ENCODE results near the gene METTL25B.

Gene METTL25B

DNA sequence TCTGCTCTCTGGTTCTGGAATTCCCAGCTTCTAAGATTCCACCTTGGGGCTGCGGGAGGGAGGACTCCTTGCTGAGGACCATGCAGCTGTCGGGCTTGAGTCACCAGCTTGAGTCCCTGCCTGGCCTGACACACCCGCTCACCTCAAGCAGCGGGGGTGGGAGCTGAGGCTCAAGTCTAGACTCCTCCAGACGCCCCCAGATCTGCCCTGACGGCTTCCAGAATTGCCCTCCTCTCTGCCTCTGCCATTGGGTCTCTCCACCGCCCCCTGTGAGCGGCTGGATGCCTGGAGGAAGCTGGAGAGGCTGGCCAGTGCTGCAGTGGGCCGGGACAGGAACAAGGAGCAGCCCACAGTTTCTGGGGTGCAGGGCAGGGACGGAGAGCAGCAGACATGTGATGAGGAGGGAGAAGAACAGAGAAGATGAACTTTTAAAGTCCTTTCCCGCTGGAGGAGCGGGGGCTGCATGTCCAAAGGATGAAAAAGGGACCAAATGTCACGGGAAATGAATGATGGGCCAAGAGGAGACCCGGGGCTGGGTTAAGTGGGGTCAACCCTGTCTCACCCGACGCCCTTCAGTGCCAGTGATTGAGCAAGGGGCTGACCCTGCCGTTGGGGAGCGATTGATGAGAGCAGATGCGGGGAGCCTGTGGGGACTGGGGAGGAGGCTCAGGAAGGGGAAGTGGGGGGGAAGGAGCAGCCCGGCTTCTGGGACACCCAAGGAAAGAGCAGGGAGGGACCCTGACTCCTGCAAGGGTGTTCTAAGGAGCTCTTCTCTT, 36.4 kb upstream of the METTL25B start:
- Histone ChIP-seq H3K4me1 (ENCODE audit: control insufficient read depth, insufficient read depth, low read length) (peaks cover 50% of the 10 kb centered on the region), H3K27ac (ENCODE audit: insufficient read depth, low read depth, low read length, poor library complexity, severe bottlenecking) (peak overlapping the region; percentile 91)

GRCh38 chr1:156692441-156692924, 35.8 kb upstream of the METTL25B start:
- Histone ChIP-seq H3K4me1 (ENCODE audit: control insufficient read depth, insufficient read depth, low read length) (peaks cover 55% of the 10 kb centered on the region), H3K27ac (ENCODE audit: insufficient read depth, low read depth, low read length, poor library complexity, severe bottlenecking) (peak overlapping the region; percentile 91), H3K36me3 (ENCODE audit: control insufficient read depth, insufficient read depth, low read length) (no peaks in the 10 kb centered on the region), H3K9me3 (ENCODE audit: control insufficient read depth, low read length) (no peaks in the 10 kb centered on the region), H3K4me3 (ENCODE audit: insufficient read depth, low read depth, low read length) (peak overlapping the region; percentile 13), H3K27me3 (ENCODE audit: control insufficient read depth, insufficient read depth, low read length, poor library complexity, severe bottlenecking) (no peaks in the 10 kb centered on the region)
- 3 to 4% methylated on average over 13 of the region's 13 CpGs for WGBS, 2 experiments

More for the DNA sequence above, 36.4 kb upstream of the METTL25B start:
- Histone ChIP-seq H3K9me3 (ENCODE audit: control insufficient read depth, low read length) (no peaks in the 10 kb centered on the region), H3K27me3 (ENCODE audit: control insufficient read depth, insufficient read depth, low read length, poor library complexity, severe bottlenecking) (no peaks in the 10 kb centered on the region), H3K4me3 (ENCODE audit: insufficient read depth, low read depth, low read length) (peak overlapping the region; percentile 0), H3K36me3 (ENCODE audit: control insufficient read depth, insufficient read depth, low read length) (no peaks in the 10 kb centered on the region)
- 8 to 9% methylated on average over 20 of the region's 20 CpGs for WGBS, 2 experiments

DNA sequence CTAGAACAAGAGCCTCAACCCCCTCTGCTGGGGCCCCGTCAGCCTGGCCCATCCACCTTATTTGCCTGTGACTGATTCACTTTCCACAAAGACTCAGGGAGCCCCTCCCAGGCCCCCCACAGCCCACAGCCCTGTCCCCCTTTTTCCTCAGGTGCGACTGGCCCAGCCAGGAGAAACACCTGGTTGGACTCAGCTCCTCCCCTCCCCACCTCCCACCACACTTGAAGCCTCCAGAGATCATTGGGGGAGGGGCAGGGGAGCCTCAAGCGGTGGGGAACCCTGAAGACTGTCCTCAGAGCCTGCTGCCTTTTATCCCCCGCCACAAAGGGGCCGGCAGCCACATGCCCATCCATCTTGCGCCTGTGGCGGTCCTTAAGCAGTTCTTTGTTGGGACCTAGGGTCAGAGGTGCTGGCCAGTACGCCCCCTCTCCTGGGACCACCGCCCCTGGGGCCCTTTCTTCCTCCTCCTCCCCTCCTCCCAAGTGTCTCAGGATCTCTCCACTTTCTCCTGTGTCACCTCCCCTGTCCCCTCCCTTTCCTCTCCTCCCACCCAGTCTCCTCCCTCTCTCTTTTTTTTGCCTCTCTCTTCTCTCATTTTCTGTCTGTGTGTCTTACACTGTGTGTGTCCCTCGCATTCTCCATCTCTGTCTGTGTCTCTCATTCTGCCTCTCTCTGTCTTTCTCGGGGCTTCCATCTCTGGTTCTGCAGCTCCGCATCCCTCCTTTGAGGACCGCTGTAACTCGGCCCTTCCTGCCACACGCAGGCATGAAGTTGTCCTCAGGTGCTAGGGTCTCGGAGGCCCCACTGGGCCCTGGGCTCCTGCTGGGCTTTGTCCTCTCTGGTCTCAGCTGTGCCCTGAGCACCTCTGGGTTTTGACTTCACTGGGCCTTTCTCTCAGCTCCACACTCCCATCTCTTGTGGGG, 35.1 kb upstream of the METTL25B start:
- WGBS, 2 experiments: 4 to 5% methylated on average over 15 to 16 of the region's 16 CpGs
- Histone ChIP-seq H3K27ac (ENCODE audit: insufficient read depth, low read depth, low read length, poor library complexity, severe bottlenecking) (peak overlapping the region; percentile 91), H3K4me3 (ENCODE audit: insufficient read depth, low read depth, low read length) (peak overlapping the region; percentile 13)

GRCh38 chr1:156693848-156694689, 34.2 kb upstream of the METTL25B start:
- WGBS, 2 experiments: 38 to 41% methylated on average over 12 of the region's 12 CpGs
- Histone ChIP-seq H3K4me1 (ENCODE audit: control insufficient read depth, insufficient read depth, low read length) (peaks cover 55% of the 10 kb centered on the region), H3K9me3 (ENCODE audit: control insufficient read depth, low read length) (no peaks in the 10 kb centered on the region), H3K4me3 (ENCODE audit: insufficient read depth, low read depth, low read length) (no peak overlapping the region), H3K27me3 (ENCODE audit: control insufficient read depth, insufficient read depth, low read length, poor library complexity, severe bottlenecking) (no peaks in the 10 kb centered on the region), H3K36me3 (ENCODE audit: control insufficient read depth, insufficient read depth, low read length) (peaks cover 7% of the 10 kb centered on the region), H3K27ac (ENCODE audit: insufficient read depth, low read depth, low read length, poor library complexity, severe bottlenecking) (peak overlapping the region; percentile 91)

More for the DNA sequence above, 35.1 kb upstream of the METTL25B start:
- H3K27me3 ChIP-seq (ENCODE audit: control insufficient read depth, insufficient read depth, low read length, poor library complexity, severe bottlenecking): no peaks in the 10 kb centered on the region
- H3K4me1 ChIP-seq (ENCODE audit: control insufficient read depth, insufficient read depth, low read length): peaks cover 55% of the 10 kb centered on the region
- H3K36me3 ChIP-seq (ENCODE audit: control insufficient read depth, insufficient read depth, low read length): peaks cover 3% of the 10 kb centered on the region
- H3K9me3 ChIP-seq (ENCODE audit: control insufficient read depth, low read length): no peaks in the 10 kb centered on the region

DNA sequence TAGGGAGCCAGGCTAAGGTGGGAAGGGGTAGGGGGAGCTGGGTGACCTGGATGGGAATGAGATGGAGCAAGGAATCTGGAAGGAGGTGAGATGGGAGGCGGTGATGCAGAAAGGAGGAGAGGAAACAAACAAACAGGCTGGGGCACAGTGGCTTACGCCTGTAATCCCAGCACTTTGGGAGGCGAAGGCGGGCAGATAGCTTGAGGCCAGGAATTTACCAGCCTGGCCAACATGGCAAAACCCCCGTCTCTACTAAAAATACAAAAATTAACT, 33.6 kb upstream of the METTL25B start:
- H3K4me1 ChIP-seq (ENCODE audit: control insufficient read depth, insufficient read depth, low read length): peaks cover 55% of the 10 kb centered on the region
- no peaks in the 10 kb centered on the region for H3K9me3 ChIP-seq (ENCODE audit: control insufficient read depth, low read length)
- no peak overlapping the region for H3K4me3 ChIP-seq (ENCODE audit: insufficient read depth, low read depth, low read length)
- 67 to 74% methylated on average over 5 of the region's 5 CpGs for WGBS, 2 experiments
- H3K36me3 ChIP-seq (ENCODE audit: control insufficient read depth, insufficient read depth, low read length): peaks cover 12% of the 10 kb centered on the region
- H3K27ac ChIP-seq (ENCODE audit: insufficient read depth, low read depth, low read length, poor library complexity, severe bottlenecking): no peak overlapping the region
- H3K27me3 ChIP-seq (ENCODE audit: control insufficient read depth, insufficient read depth, low read length, poor library complexity, severe bottlenecking): no peaks in the 10 kb centered on the region

- WGBS, 2 experiments: 92% methylated on average over 8 of the region's 8 CpGs
- Histone ChIP-seq H3K9me3 (ENCODE audit: control insufficient read depth, low read length) (no peaks in the 10 kb centered on the region), H3K27me3 (ENCODE audit: control insufficient read depth, insufficient read depth, low read length, poor library complexity, severe bottlenecking) (no peaks in the 10 kb centered on the region), H3K4me3 (ENCODE audit: insufficient read depth, low read depth, low read length) (no peak overlapping the region), H3K27ac (ENCODE audit: insufficient read depth, low read depth, low read length, poor library complexity, severe bottlenecking) (no peak overlapping the region), H3K4me1 (ENCODE audit: control insufficient read depth, insufficient read depth, low read length) (peaks cover 41% of the 10 kb centered on the region), H3K36me3 (ENCODE audit: control insufficient read depth, insufficient read depth, low read length) (peaks cover 20% of the 10 kb centered on the region)
Measured at GRCh38 chr1:156696755-156697154, 31.5 kb upstream of the METTL25B start.

DNA sequence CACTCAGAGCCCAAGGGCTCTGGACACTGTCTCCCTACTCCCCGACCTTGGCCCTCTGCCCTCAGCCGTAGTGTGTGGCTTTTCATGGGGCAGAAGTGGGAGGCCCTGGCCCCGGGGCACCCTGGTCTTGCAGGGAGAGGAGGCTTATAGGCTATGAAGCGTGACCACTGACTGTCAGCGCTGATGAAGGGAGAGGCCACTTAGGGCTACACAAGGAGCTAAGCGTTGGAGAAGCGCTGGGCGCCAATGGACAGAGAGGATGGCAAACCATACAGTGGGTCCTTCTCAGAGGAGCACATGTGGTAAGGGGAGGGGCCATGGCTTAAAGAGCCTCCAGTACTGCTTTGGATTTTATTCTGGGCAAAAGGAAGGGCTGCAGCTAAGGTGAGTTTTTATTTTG, 30.8 kb upstream of the METTL25B start:
- peaks cover 36% of the 10 kb centered on the region for H3K4me1 ChIP-seq (ENCODE audit: control insufficient read depth, insufficient read depth, low read length)
- no peak overlapping the region for H3K4me3 ChIP-seq (ENCODE audit: insufficient read depth, low read depth, low read length)
- WGBS, 2 experiments: 87 to 89% methylated on average over 8 of the region's 8 CpGs
- H3K9me3 ChIP-seq (ENCODE audit: control insufficient read depth, low read length): no peaks in the 10 kb centered on the region
- H3K36me3 ChIP-seq (ENCODE audit: control insufficient read depth, insufficient read depth, low read length): peaks cover 20% of the 10 kb centered on the region
- no peaks in the 10 kb centered on the region for H3K27me3 ChIP-seq (ENCODE audit: control insufficient read depth, insufficient read depth, low read length, poor library complexity, severe bottlenecking)
- no peak overlapping the region for H3K27ac ChIP-seq (ENCODE audit: insufficient read depth, low read depth, low read length, poor library complexity, severe bottlenecking)

DNA sequence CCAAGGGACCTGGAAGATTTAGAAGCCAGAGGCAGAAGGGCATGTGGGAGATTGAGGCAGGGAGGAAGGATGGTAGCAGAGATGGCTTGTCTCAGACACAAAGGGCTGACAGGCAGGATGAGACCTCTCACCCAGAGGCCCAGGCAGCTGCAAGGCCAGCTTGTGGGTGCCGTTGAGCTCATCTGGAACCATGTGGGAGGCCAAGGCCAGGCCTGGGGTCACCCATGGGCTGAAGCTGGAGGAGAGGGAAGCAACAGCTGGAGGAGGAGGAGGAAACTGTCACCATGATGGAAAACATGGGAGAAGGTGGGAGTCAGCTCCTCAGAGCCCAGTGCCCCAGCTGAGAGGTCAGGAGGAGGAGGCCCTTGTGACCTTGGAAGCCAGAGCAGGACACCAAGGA, 29.3 kb upstream of the METTL25B start:
- Histone ChIP-seq H3K36me3 (ENCODE audit: control insufficient read depth, insufficient read depth, low read length) (peaks cover 20% of the 10 kb centered on the region), H3K4me1 (ENCODE audit: control insufficient read depth, insufficient read depth, low read length) (peaks cover 34% of the 10 kb centered on the region), H3K27ac (ENCODE audit: insufficient read depth, low read depth, low read length, poor library complexity, severe bottlenecking) (no peak overlapping the region), H3K27me3 (ENCODE audit: control insufficient read depth, insufficient read depth, low read length, poor library complexity, severe bottlenecking) (no peaks in the 10 kb centered on the region), H3K9me3 (ENCODE audit: control insufficient read depth, low read length) (no peaks in the 10 kb centered on the region), H3K4me3 (ENCODE audit: insufficient read depth, low read depth, low read length) (no peak overlapping the region)
- 88 to 94% methylated on average over 1 of the region's 1 CpG for WGBS, 2 experiments

- WGBS, 2 experiments: 75 to 83% methylated on average over 7 to 8 of the region's 8 CpGs
- Histone ChIP-seq H3K9me3 (ENCODE audit: control insufficient read depth, low read length) (no peaks in the 10 kb centered on the region), H3K36me3 (ENCODE audit: control insufficient read depth, insufficient read depth, low read length) (peaks cover 20% of the 10 kb centered on the region), H3K4me1 (ENCODE audit: control insufficient read depth, insufficient read depth, low read length) (peaks cover 25% of the 10 kb centered on the region), H3K27me3 (ENCODE audit: control insufficient read depth, insufficient read depth, low read length, poor library complexity, severe bottlenecking) (peaks cover 4% of the 10 kb centered on the region), H3K27ac (ENCODE audit: insufficient read depth, low read depth, low read length, poor library complexity, severe bottlenecking) (no peak overlapping the region), H3K4me3 (ENCODE audit: insufficient read depth, low read depth, low read length) (no peak overlapping the region)
Measured at GRCh38 chr1:156700736-156701531, 27.3 kb upstream of the METTL25B start.

All from ectodermal cell (in vitro differentiated cells).